Measurements from ENCODE around the gene MYO7B.

GRCh38 chr2:127624320-127624755 lies 88.9 kb downstream of the MYO7B start:
- TF ChIP-seq CTCF (IDR thresholded peaks at IDR 0.05 in 8 of 11, conservative IDR thresholded peaks at IDR 0.05 in 3 of 11) = no peak
- no peak for TF ChIP-seq POLR2AphosphoS5 (IDR thresholded peaks at IDR 0.05)
- no peak for TF ChIP-seq POLR2A (IDR thresholded peaks at IDR 0.05)
